Panc1 (cell line): ENCODE measurements around the gene MCRIP2. TPM values are rescaled to one million over a fixed set of nuclear protein-coding genes. Genes with fewer than 3 reads are reported as not detected.

Experiments used
- ATAC-seq: fragments of 200-7000 bp; cut with Tn5 transposase; 2 replicates; pipeline ENCODE4 v1.9.1; 2020; ENCODE audit warnings: mild to moderate bottlenecking, moderate library complexity
- BruUV-seq: library from RNA; stranded (reverse); fragments of 400-500 nt; replicated peaks from 2 replicates; lab custom pipeline; 2021; lab: Mats Ljungman, UMichigan
- CTCF ChIA-PET: fragments of 300-600 bp; sonication (Branson Sonifier 250); formaldehyde crosslinking; loops from one replicate; lab custom pipeline; 2022; ENCODE audit warnings: antibody characterized with exemption; lab: Charles Lee
- POLR2A ChIA-PET: fragments of 300-600 bp; sonication (Branson Sonifier 250); formaldehyde crosslinking; loops from one replicate; lab custom pipeline; 2022; ENCODE audit warnings: antibody characterized with exemption; lab: Charles Lee
- DNase-seq: peaks from one replicate; pipeline ENCODE4 v3.0.0-alpha.2; 2010; ENCODE audit warnings: low read depth, low spot score
- H3K27ac ChIP-seq: 2 replicates; pipeline ENCODE4 v1.5.1; 2011; ENCODE audit warnings: mild to moderate bottlenecking, low read length, inconsistent platforms
- H3K27me3 ChIP-seq: fragments of 200-500 bp; sonication (Bioruptor generic); 2 replicates; pipeline ENCODE4 v1.6.0; 2014; ENCODE audit warnings: low read length, inconsistent platforms; ENCODE audit not compliant: control insufficient read depth, insufficient read depth
- H3K36me3 ChIP-seq: fragments of 200-500 bp; sonication (Bioruptor generic); 2 replicates; pipeline ENCODE4 v1.5.1; 2014; ENCODE audit warnings: inconsistent platforms, mild to moderate bottlenecking, low read length, moderate library complexity; ENCODE audit not compliant: control insufficient read depth, insufficient read depth
- H3K4me1 ChIP-seq: 2 replicates; pipeline ENCODE4 v1.5.1; 2011; ENCODE audit warnings: inconsistent platforms, mild to moderate bottlenecking, low read length, moderate library complexity; ENCODE audit not compliant: control insufficient read depth, insufficient read depth
- H3K4me3 ChIP-seq, 2 experiments: 2 replicates each; pipeline ENCODE4 v1.5.1; 2011 to 2012; ENCODE audit warnings: low read depth in 2 of 2, low read length in 2 of 2, mild to moderate bottlenecking in 2 of 2, inconsistent platforms in 1 of 2, moderate library complexity in 1 of 2
- H3K9me3 ChIP-seq: fragments of 200-500 bp; sonication (Bioruptor generic); 2 replicates; pipeline ENCODE4 v1.5.1; 2014; ENCODE audit warnings: low read depth, mild to moderate bottlenecking, inconsistent platforms, low read length, moderate library complexity; ENCODE audit not compliant: control insufficient read depth, insufficient read depth
- CTCF ChIP-seq: fragments of 450-650 bp; IDR thresholded peaks from 2 replicates; pipeline ENCODE4 v1.5.1; 2017; ENCODE audit warnings: mild to moderate bottlenecking
- POLR2AphosphoS5 ChIP-seq: IDR thresholded peaks from 2 replicates; pipeline ENCODE4 v1.6.1; 2012; ENCODE audit warnings: mild to moderate bottlenecking, low read depth, low read length, moderate library complexity
- SIN3A ChIP-seq: IDR thresholded peaks from 2 replicates; pipeline ENCODE4 v1.6.1; 2012; ENCODE audit warnings: low read depth, mild to moderate bottlenecking, low read length, moderate library complexity, borderline replicate concordance; ENCODE audit not compliant: insufficient read depth
- TCF7L2 ChIP-seq: IDR thresholded peaks from 2 replicates; pipeline ENCODE4 v1.6.1; 2011; ENCODE audit warnings: mild to moderate bottlenecking, low read depth, low read length, inconsistent platforms
- in situ Hi-C: cut with HindIII; loops from 2 replicates; pipeline ENCODE4 v1.10.0; 2016; ENCODE audit warnings: low sequenced_read_pairs, low pct_unique_long_range_greater_than_20kb
- intact Hi-C: fragments of 100-400 bp; cut with micrococcal nuclease; formaldehyde crosslinking; loops from one replicate; pipeline ENCODE4 v1.10.0; 2022; ENCODE audit not compliant: unreplicated experiment
- total RNA-seq: library from RNA; stranded (reverse); gene quantifications from one replicate; pipeline ENCODE4 v1.2.1, GENCODE V29; 2021; ENCODE audit not compliant: unreplicated experiment
- TF ChIP-seq, protein P1 (sequence below), 2 experiments: IDR thresholded peaks; 2 replicates each; pipeline ENCODE4 v1.6.1; 2011 to 2012; ENCODE audit warnings: low read depth in 2 of 2, control low read depth in 1 of 2, low read length in 1 of 2, mild to moderate bottlenecking in 1 of 2, moderate library complexity in 1 of 2; ENCODE audit not compliant: insufficient read depth in 1 of 2

The MCRIP2 gene
- total RNA-seq, 1 experiment from 2014 or later, result 91.6 TPM

DNA sequence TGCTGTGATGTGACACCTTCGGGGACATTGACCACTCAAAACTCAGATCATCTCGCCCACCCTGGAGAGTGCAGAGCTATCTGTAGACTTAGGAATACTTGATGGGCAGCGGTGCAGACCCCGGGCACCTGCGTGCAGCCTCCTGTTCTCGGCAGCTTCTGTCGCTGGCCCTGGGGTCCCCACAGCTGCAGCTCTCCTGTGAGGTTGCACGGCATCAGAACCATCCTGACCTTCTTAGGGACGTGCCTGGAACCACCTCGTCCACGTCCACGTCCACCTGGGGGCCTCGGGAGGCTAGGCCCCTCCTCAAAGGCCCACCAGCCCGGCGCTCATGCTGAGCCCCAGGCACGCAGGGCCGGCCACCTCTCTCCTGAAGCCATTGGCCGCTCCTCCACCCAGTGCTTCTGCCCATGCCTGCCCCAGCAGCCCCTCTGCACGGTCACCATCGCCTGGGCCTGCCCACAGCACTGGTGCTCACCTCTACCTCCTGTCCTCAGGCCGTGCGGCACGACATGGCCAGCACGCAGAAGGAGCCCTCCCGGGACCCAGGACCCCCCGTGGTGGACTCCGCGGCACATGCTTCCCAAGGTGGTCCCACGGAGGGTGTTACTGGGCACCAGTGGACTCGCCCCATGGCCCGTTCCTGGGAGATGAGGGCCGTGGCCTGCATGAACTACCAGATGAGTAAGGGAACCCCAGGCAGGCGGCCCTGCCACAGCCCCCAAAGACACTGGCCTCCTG, 13.1 kb upstream of the MCRIP2 start:
- ChIA-PET POLR2A (no interaction called here), CTCF (interaction anchor here (0.5 kb wide), 1 partner anchor 89 kb away, joined by 3 read pairs; no protein-coding TSS in a partner anchor)
- H3K4me1 ChIP-seq, result peaks cover 62% of the 10 kb centered on the region
- no peaks in the 10 kb centered on the region for H3K36me3 ChIP-seq
- intact Hi-C loops (no loop called here), in situ Hi-C loops (no loop called here)
- H3K9me3 ChIP-seq, result no peaks in the 10 kb centered on the region
- ATAC-seq, result no peak
- no TSS peak for BruUV-seq
- no peak for DNase-seq
- peak overlapping the region; percentile 61; the same call in 1 of the 2 replicates for H3K27ac ChIP-seq
- no peak for TF ChIP-seq CTCF
- TF ChIP-seq TCF7L2, result no peak
- no peak for TF ChIP-seq SIN3A
- TF ChIP-seq, protein P1, sequence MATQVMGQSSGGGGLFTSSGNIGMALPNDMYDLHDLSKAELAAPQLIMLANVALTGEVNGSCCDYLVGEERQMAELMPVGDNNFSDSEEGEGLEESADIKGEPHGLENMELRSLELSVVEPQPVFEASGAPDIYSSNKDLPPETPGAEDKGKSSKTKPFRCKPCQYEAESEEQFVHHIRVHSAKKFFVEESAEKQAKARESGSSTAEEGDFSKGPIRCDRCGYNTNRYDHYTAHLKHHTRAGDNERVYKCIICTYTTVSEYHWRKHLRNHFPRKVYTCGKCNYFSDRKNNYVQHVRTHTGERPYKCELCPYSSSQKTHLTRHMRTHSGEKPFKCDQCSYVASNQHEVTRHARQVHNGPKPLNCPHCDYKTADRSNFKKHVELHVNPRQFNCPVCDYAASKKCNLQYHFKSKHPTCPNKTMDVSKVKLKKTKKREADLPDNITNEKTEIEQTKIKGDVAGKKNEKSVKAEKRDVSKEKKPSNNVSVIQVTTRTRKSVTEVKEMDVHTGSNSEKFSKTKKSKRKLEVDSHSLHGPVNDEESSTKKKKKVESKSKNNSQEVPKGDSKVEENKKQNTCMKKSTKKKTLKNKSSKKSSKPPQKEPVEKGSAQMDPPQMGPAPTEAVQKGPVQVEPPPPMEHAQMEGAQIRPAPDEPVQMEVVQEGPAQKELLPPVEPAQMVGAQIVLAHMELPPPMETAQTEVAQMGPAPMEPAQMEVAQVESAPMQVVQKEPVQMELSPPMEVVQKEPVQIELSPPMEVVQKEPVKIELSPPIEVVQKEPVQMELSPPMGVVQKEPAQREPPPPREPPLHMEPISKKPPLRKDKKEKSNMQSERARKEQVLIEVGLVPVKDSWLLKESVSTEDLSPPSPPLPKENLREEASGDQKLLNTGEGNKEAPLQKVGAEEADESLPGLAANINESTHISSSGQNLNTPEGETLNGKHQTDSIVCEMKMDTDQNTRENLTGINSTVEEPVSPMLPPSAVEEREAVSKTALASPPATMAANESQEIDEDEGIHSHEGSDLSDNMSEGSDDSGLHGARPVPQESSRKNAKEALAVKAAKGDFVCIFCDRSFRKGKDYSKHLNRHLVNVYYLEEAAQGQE (IDR thresholded peaks at IDR 0.05; ENCODE audit: insufficient read depth in 1 of 2, low read depth in 2 of 2, low read length in 1 of 2), result no peak
- TF ChIP-seq POLR2AphosphoS5, result 0 out of 2 replicates have a peak, but pooled peaks have one; percentile 0
- no peaks in the 10 kb centered on the region for H3K27me3 ChIP-seq
- H3K4me3 ChIP-seq, result no peak overlapping the region

GRCh38 chr16:629185-629832, 12.3 kb upstream of the MCRIP2 start:
- Histone ChIP-seq H3K36me3 (no peaks in the 10 kb centered on the region), H3K27ac (peak overlapping the region; percentile 61), H3K4me3 (no peak overlapping the region), H3K4me1 (peaks cover 55% of the 10 kb centered on the region), H3K27me3 (no peaks in the 10 kb centered on the region), H3K9me3 (no peaks in the 10 kb centered on the region)
- intact Hi-C loops (no loop called here), in situ Hi-C loops (no loop called here)
- ATAC-seq (peak; percentile 9), DNase-seq (no peak)
- TF ChIP-seq TCF7L2 (no peak), CTCF (no peak), POLR2AphosphoS5 (no peak)
- no TSS peak for BruUV-seq
- ChIA-PET CTCF (no interaction called here), POLR2A (no interaction called here)
